HG03571 (cell line): ENCODE measurements around the gene SOCS7.
"Not testable (repeated sequence)": the region's sequence is repeated elsewhere in the genome, so short reads cannot be mapped to it uniquely, and the experiment has no call there.

ENCODE experiments used
- ATAC-seq: cut with Tn5 transposase; IDR thresholded peaks from one replicate; pipeline ENCODE4 v1.9.1; 2021; ENCODE audit not compliant: unreplicated experiment

The SOCS7 gene

DNA sequence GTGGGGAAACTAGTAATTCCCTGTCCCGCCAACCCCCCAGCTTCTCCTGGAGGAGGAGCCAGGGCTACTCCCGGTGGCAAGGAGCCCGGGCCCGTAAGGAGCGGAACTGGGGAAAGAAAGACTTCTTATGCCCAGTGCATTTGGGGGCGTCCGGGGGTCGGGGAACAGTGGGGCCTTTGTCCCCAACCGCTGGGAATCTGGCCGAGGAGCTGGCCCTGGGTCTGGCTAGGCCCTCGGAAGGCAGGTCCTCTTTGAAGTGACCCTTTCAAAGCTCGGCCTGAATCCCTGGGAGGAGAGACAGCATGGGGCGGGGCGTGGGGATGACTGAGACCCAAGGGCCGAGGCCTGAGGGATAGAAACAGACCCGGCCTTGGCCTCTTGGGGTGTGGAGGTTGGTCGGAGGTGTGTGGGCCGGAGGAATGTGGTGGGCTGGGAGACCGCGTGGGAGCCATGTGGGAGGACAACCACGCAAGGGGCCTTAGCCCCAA is 82.6 kb downstream of the SOCS7 start:
- no peak for ATAC-seq

DNA sequence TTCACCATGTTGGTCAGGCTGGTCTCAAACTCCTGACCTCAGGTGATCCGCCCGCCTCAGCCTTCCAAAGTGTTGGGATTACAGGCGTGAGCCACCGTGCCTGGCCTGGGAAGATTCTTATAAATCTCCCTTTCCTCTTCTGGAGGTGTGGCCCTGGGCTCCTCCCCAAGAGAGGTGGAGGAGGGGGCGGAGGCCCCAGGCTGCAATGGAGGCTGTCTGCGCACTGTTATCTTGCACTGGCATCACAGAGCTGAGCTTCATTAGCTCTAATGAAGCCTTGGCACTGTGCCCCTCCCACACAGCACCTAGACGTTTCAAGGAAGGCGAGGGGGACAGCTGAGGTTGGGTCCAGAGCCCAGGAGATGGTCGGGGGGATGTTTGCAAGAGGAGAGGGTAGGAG is 84.2 kb downstream of the SOCS7 start:
- no peak for ATAC-seq

DNA sequence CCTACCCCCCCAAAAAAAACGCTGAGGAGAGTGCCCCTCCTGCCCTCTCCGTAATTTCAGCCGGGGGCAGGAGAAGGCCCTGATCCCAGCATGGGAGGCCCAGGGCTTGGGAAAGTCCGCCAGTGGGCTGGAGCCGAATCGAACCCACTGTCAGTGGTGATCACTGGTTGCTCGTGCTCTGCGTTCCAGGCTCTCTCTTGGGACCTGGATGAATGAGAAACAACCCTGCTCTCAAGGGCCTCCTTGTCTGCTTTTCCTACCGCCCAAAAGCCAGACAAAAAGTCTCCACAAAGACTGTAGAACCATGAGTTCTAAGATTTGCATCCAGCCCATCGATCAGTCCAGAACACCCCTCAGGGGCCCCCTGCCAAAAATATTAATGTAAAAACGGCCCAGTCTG is 84.7 kb downstream of the SOCS7 start:
- no peak for ATAC-seq

DNA sequence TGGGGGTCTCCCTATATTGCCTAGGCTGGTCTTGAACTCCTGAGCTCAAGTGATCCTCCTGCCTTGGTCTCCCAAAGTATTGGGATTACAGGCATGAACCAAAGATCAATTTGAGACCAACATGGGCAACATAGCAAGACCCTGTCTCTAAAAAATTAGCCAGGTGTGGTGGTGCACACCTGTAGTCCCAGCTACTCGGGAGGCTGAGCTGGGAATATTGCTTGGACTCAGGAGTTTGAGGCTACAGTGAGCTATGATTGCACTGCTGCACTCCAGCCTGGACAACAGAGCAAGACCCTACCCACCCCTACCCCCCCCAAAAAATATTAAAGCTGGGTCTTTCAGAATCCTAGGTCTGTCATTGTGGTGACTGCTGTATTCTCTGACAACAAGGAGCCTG is 85.7 kb downstream of the SOCS7 start:
- ATAC-seq = not testable (repeated sequence)

DNA sequence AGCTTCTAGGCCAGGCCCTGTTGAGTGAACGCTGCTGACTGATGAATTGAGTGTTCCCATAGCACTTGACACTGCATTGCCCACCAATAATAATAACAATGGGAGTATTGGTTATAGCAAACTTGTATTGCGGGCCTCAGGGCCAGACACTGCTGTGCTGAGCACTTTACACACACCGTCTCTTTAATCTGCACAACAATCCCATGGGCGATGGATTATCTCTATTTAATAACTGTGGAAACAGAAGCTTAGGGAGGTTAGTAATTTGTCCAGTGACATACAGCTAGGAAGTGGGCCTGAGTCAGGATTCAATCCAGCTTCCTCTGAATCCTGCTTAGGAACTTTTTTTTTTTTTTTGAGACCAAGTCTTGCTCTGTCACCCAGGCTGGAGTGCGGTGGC is 87.8 kb downstream of the SOCS7 start:
- ATAC-seq = no peak

DNA sequence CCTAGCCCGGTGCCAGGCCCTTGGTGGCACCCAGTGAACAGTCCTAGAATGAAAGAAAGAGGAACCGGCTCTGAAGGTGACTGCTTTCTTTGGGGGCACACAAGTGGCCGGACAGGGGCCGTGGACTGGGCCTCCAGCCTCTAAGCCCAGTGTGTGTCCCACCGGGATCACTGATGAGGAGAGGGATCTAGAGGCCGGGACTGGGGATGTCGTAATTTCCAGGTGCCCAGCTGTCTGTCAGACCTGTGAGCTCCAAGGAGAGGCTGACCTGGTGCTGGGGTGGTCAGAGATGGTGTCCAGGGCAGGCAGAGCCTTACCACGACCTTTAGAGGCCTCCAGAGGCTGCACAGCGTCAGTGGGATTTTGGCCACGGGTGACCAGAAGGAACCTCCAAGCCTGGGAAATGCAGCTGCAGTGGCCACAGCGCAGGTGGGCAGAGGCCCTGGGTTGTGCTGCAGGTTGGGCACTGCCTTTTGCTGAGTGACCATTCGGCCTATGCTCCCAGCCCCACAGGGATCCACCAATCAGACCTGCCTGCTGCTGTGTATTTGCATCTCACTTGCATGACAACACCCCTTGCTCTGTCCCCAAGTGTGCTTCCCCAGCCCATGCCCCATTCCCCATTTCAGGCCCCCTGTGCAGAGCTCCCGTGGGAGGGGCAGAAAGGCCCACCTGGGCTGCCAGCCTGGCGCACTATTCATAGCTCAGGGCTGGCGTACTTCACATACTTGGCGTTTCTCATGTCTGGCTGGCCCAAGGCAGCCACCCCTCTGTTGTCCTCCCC is 89.2 kb downstream of the SOCS7 start:
- ATAC-seq = no peak

DNA sequence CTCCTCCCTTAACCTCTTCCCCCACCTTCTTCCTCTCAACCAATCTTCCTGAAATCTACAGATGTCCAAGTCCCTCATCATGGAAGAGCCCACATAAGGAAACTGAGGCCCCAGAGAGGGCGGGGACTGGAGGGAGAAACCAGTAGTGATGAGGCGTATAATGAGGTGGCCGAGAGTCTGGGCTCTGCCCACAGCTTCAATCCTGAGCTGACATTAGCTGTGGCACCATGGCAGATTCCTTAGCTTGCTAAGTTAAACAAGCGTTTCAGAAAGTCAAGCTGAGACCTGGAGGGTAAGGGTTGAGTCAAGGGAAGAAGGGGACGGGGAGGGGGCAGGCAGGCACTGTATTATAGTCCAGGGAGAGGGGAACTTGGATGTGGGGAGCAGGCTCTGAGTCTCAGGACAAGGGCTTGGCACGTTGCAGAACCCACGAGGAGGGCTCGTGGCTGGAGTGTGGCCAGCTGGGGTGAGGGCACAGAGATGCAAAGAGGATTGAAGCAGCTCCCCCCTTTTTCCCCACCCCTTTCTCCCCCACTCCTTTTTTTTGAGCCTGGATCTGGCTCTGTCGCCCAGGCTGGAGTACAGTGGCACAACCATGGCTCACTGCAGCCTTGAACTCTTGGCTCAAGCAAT is 89.9 kb downstream of the SOCS7 start:
- ATAC-seq = no peak

DNA sequence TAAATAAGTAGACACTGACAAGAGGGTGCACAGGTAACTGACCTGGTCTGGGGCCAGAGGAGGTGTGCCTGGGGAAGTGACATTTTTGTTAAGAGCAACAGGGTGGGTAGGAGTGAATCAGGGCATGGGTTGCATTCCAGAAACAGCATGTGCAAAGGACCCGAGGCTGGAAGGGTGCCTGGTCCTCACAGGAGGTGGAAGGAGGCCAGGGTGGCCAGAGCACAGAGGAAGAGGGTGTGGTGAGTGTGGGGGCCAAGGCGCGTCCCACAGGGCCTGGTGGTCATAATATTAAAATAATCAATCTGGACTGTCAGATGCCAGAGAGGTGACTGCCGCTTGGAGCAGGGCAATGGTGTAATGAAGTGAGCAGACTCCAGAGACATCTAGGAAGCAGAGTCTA is 90.9 kb downstream of the SOCS7 start:
- ATAC-seq = no peak

DNA sequence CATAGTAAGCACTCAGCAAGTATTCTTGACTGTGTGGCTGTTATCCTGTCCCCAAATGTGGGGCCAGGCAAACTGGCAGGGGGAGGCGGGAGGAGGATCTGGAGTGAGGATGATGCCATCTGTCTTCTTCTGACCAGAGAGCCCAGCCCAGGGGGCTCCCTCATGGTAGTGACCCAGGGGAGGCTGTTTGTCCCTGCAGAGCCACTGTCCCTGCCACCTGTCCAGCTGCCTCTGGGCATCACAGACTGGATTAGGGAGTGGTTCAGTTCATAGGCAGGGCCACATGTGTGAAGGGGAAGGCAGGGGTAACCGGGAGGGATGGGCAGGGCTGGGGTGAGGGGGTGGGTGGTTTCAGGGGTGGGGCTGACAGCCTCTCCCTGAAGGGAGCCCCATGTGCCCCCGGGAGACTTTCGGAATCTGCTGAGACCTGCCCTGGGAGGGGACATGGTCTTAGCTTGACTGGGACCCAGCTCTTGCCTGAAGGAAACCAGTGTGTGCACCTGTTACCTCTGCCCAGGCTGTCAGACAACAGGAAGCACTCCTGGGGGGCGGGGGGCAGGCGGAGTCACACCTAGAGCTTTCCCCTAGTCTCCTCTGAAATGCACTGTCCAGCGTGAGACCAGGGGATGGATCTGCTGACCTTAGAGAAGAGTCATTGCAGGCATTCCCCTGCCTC is 91.8 kb downstream of the SOCS7 start:
- no peak for ATAC-seq

DNA sequence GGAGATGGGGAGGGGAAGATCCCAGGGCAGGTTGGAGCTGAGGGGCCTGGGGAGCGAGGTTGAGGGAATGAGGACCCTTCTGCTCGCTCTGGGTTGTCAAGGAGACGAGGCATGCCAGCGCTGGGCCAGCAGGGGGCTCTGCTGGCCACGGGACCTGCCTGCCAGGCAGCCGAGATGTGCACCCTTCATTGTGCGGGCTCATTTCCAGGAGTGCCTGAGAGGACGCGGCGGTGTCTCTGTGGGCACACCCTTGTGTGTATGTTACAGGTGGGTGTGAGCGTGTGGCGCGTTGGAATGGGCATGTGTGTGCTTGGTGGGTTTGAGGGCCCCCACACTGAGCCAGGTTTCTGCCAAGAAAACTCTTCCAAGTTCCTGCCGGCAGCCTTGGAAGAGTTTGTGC is 92.5 kb downstream of the SOCS7 start:
- ATAC-seq = no peak

DNA sequence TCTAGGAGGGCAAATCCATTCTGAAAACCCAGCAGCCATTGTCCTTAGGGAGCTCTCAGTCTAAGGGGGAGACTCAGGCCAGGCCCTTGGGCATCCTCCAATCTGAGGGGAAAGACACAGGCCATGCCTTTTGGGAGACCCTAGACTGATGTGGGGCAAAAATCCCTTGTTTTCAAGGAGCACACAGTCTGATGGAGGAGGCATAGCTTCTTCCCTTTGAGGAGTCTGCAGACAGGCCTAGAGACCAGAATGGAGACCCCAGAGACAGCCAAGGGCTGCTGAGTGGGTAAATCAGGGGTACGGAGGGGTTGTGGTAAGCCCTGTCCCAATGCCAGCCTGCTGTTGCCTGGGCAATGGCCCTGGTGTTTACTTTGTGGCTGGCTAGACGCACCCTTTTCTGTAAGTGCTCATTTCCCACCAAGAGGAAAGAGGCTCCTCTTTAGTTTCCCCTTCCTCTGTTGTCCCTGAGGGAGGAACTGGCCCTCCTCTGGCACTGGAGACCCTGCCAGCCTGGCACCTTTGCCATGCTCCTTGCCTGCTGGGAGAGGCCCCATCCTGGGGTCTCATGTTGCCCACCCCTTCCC is 96.0 kb downstream of the SOCS7 start:
- ATAC-seq = no peak

DNA sequence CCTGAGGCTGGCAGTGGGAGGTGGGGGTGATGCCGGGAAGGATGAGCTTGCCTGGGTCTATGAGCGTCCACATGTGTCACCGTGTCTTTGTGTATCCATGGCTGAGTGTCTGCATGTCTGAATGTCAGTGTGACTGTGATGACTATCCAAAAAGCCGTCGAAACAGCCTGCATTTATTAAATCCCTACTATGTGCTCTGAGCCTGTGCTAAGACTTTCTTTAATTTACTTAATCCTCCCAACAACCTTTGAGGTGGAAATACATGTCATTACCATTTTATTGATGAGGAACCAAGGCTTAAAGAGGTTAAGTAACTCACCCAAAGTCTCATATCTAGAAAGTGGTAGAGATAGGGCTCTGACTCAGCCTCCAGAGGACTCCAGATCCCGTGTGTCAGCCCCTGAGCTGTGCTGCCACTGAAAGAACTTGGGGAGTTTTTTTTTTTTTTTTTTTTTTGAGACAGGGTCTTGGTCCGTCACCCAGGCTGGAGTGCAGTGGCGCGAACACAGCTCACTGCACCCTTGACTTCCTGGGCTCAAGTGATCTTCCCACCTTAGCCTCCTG is 96.6 kb downstream of the SOCS7 start:
- no peak for ATAC-seq

DNA sequence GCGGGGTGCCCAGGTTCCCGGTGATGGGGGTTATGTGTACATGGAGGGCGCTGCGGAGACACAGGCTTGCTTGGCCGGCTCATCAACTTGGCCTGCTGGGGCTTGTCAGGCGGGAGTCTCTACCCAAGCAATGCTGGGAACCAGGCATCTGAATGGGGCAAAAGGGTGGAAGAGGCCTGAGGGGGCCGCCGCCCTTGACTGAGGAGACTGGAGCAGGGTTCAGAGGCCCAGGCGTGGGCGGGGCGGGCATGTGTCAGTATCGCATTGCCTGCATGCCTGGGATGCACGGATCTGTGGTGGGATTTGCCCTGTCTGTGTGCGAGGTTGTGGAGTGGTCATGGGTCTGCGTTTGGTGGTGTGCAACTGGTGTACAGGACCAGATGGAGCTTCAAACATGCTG is 97.7 kb downstream of the SOCS7 start:
- ATAC-seq = no peak

DNA sequence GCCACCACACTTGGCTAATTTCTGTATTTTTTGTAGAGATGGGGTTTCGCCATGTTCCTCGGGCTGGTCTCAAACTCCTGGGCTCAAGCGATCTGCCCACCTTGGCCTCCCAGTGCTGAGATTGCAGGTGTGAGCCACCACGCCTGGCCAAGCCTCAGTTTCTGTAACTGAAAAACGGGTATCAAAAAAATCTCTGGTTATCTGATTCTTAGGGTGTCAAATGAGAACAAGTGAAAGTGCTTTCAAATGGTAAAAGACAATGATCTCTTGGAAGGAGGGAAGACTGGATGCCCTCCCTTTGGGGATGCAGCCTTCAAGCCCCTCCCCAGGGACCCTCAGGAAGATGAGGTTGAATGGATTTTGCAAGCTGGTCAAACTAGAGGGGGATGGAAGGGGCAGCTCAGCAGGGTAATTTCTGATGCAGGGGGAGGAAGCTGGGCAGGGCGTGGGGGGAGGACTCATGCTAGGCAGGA is 98.9 kb downstream of the SOCS7 start:
- no peak for ATAC-seq

DNA sequence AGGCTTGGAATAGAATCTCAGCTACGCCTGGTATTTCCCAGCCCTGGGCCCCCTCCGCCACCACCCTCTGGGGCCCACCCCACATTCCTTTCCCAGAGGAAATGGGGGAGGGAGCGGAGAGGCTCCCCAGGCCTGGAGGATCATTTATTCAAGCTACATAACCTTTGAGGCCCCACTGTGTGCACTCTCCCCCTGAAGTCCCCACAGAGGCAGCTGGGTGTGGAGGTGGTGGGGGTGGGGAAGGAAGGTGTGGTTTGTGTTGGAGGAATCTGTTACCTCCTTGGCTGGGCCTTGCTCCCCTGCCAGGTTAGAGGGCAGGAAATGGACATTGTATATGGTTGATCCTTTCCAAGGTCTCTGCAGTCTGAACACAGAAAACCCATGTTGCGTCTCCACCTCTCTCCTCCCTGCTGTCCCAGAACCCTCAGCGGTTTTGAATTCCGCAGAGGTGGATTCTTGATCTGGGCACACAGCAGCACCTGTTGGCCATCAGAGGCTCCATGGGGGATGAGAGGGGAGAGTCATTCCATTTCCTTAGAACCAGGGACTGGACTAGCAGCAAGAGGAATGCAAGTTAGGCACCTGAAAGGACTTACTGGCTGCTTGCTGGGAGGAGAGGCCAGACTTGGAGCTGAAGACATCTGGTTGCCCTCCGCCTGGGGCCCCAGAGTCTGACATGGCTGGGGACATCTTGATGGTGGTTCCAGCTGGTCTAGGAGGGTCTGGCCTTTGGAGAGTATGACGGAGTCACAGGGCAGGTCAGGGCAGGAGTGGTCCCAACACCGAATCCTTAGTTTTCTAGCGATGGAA is 99.6 kb downstream of the SOCS7 start:
- no peak for ATAC-seq

DNA sequence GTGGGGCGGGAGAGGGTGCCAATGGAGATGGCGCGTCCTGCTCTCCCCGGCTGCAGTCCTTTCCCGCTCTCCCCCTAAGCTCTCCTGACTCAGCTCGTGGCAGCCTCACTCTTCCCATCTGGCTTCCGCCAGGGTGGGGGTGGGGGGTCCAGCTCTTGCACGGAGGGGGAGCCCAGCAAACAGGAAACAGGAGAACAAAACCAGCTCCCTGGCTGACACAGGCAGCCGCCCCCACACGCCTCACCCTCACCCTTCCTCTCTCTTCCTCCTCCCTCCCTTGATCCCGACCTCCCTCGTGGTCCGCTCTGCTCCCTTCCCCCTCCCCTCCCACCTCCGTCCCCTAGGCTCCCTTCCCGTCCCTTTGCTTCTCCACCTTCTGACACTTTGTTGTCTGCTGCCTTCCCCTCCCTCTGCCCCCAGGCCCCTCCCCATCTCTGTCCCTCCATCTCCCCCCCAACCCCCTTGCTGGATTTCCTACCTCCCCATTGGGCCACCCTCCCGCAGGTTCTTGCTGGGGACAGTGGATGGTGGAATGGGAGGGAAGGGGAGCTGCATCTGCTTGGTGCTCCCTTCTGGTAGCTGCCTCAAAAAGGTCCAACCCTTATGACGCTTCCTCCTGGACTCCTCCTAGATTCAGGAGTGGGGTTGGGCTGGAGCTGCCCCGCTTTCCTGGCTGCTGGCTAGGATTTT is 100.3 kb downstream of the SOCS7 start:
- ATAC-seq = no peak

DNA sequence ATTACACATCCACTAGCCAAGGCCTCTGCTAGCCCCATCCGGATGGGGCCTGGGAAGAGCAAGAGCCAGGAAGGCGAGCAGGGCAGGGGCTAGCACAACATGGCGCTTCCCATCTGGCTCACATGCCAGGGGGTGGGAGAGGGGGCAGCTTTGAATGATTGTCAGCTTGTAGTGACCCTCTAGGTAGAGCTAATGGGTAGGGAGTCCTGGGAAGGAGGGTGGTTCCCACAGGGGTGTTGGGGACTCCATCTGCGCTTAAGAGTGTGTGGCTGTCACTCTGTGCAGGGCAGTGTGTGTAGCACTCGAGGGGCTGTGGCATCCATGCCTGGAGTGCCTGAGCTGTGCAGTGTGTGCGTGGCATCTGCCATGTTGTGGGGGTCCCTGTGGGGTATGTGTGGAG is 101.1 kb downstream of the SOCS7 start:
- ATAC-seq = no peak

DNA sequence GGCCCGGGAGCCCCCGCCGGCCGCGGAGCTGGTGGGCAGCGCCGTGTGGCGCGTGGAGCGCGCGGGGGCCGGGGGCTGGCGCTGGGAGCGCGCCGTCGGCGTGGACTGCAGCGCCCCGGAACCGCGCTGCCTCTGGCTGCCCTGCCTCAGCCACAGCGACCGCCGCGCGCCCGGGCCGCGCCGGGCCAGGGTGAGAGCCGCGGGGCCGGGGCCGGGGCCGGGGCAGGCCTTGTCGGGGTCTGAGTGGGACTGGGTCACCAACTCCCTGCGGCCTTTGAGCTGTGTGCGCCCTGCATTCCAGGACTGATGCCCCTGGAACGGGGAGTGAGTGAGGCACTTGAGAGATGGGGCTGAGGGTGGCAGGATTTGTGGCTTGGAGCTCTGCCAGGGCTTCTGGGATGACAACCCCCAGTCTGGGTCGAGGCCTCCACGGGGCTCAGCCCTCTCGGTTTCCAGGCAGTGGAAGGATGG is 102.3 kb downstream of the SOCS7 start:
- no peak for ATAC-seq

DNA sequence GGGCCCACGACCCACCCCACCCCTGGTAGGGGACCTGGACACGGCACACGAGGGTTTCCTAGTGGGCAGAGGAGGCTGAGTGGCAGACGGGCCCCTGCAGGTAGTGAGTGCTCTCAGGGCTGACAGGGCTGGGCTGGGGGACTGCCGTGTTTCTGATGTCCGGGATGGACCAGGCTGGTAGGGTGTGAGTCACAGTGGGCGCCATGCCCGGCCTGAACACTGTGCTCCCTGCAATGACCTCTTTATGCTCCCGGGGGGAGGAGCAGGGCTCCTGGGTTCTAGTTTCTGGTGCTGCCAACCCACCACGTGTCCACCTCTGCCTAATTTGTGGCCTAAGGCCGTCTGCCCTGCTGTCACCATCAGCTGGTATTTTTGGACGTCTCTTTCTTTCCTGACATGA is 102.9 kb downstream of the SOCS7 start:
- ATAC-seq = no peak
